DMS79 (cell line): ENCODE data around the gene ISLR.

ENCODE experiments used
- DNase-seq: peaks from one replicate; lab custom pipeline; 2025; lab: John Stamatoyannopoulos, UW

The ISLR gene

DNA sequence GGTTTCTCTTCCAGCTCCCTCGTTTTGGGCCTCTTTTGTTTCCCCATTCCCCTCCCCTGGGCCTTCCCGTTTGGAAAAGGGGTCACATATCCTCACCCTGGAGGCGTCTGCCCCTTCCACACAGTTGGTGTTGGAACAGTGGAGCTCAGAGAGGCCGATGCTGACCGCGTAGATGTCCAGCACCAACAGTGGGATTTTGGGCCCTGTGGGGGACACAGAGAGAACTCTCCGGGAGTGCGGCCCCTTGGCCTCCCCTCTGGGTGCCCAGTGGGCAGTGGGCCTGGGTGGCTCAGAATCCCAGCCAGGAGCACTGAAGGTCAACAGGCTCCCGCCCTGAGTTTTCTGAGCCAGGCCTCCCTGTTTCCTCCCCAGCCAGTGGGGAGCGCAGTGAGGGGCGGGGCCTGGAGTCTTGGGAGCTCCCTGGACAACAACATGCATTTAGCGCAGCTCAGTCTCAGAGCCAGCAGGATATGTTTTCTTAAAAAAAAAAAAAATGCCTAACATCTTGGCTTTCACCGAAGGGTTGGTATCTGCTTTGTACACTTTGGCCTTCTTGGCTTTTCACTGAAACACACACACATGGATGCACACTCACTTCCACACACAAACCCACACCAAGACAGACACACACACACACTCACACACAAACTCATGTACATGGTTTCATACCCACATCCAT lies 670 bp upstream of the ISLR start:
- no peak for DNase-seq

DNA sequence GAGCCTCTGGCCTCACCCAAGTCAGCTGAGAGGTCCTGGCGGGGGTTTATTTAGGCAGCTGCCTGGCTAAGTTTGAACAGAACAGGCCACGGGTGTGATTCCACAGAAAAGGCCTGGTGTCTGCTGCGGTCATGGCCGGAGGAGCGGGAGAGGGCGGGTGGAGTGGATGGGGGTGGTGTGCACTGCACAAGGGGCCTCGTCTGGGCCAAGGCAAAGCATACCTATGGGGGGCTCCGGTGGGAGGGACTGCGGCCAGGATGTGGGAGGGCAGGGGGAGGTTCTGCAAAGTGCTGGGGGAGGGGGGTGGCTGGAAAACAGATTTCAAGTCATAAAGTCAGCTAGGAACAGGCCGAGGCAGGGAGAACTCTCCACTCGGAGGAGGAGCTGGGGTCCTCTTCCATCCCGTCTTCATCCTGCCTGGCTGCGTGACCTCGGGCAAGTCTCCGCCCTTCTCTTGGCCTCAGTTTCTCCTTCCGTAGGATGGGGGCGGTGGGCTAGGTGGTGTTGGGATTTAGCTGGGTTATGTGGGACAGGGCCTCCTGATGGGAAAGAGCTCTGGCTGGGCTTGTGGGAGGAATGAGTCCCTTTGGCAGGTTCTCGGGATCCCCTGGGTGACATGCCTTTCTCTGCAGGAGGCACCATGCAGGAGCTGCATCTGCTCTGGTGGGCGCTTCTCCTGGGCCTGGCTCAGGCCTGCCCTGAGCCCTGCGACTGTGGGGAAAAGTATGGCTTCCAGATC lies 878 bp downstream of the ISLR start:
- no peak for DNase-seq

DNA sequence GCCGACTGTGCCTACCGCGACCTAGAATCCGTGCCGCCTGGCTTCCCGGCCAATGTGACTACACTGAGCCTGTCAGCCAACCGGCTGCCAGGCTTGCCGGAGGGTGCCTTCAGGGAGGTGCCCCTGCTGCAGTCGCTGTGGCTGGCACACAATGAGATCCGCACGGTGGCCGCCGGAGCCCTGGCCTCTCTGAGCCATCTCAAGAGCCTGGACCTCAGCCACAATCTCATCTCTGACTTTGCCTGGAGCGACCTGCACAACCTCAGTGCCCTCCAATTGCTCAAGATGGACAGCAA lies 1.4 kb downstream of the ISLR start:
- DNase-seq: no peak

DNA sequence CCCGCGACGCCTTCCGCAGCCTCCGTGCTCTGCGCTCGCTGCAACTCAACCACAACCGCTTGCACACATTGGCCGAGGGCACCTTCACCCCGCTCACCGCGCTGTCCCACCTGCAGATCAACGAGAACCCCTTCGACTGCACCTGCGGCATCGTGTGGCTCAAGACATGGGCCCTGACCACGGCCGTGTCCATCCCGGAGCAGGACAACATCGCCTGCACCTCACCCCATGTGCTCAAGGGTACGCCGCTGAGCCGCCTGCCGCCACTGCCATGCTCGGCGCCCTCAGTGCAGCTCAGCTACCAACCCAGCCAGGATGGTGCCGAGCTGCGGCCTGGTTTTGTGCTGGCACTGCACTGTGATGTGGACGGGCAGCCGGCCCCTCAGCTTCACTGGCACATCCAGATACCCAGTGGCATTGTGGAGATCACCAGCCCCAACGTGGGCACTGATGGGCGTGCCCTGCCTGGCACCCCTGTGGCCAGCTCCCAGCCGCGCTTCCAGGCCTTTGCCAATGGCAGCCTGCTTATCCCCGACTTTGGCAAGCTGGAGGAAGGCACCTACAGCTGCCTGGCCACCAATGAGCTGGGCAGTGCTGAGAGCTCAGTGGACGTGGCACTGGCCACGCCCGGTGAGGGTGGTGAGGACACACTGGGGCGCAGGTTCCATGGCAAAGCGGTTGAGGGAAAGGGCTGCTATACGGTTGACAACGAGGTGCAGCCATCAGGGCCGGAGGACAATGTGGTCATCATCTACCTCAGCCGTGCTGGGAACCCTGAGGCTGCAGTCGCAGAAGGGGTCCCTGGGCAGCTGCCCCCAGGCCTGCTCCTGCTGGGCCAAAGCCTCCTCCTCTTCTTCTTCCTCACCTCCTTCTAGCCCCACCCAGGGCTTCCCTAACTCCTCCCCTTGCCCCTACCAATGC lies 2.0 kb downstream of the ISLR start:
- no peak for DNase-seq

GRCh38 chr15:74176262-74177214 lies 3.0 kb downstream of the ISLR start:
- no peak for DNase-seq

DNA sequence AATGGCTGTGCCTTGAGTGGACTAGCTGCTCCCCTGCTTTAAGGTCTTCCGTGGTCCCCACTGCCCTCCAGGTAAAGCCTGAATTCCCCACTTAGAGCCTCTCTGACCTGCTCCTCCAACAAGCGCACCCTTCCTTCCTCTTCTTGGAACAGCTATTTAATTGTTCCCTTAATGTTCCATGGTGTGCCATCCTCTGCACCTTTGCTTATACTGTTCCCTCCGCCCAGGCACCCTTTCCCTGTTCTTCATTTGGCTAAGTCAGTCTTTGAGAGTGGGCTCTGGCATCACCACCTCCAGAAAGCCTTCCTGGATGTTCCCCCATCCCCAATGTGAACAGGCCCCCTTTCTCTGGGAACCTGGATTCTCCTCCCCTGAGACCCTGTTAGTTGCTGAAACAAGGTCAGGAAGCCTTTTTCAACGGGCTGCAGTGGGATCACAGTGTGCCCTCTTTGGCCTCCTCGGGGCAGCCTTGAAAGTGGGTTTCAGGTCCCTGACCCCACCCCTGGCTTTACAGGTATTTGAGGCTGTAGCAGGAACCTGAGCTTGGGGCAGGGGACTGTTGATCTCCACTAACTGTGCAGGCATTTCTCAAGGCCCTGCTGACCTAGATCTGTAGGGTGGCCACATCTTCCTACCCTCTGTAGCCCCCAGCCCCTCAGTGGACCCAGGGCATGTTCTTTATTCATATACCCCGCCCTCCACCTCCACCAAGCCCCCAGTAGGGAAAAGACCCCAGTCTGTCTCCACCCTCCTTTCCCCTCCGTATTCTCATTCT lies 5.0 kb downstream of the ISLR start:
- no peak for DNase-seq

GRCh38 chr15:74179101-74179841 lies 5.8 kb downstream of the ISLR start:
- DNase-seq: no peak

DNA sequence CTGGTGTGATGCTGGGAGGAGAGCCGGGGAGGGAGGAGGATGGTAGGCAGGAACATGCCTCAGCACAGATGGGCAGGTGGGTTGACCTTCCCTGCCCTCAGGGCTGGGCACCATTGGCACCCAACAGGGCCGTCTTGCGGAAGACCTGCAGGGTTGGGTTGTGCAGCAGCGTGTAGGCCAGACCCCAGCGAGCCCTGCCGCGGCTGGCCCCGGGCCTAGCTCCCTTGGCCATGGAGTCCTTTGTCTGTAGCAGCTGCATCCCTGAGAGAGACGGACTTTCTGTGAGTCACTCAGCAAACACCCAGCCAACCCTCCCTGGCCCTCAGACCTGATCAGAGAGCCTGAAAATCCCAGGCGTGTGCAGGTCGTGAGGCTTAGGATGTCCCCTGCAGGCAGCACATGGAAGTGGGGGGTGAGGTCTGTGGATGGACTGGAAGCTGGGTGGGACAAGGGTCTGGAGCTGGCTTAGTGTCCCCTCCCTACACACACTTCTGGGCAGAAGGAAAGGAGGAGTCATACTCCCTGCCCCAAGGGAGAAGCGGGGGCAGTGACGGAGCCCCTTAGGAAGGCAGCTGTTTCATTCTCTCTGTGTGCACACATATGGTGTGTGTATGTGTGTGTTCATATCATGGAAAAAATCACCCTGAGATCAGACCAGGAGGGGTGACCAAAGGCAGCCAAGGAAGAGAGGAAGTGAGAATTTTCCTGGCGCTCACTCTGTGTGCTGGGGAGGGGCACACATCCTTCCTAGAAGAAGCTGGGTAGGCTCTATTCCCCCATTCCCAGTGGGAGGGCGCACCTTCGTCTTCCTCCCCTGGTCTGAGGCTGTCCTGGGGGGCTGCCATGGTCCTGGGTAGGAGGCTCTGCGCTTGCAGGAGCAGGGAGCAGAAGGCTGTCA lies 6.7 kb downstream of the ISLR start:
- no peak for DNase-seq

DNA sequence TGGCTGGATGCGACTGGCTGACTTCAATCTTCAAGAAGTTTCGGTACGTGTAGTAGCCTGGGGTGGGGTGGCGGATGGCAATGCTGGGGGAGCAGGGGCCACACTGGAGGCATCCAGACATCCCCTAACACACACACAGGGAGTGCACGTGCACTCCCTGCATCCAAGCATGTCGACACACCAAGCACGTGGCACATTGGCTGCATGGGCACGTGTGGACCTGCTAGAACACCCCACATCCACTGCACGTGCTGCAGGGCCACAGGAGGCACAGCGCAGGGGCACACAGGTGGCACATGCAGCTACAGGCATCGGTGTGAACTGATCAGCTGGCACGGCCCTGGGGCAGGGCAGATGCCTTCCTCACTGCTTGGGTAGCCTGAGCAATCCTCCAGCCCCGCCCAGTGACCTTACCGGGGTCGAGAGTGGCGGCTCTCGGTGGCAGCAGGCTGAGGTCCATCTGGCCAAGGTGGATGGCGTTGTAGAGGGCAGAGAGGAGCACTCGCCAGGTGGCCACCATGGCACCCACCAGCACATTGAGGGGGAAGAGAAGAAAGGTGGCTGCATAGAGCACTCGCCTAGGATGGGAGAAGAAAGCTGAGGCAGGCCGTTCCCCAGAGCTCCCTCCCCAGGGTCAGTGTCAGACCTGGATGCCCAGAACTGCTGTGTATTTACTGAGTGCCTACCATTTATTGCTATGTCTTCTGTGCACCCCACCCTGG lies 7.5 kb downstream of the ISLR start:
- DNase-seq: no peak

GRCh38 chr15:74182131-74182530 lies 8.6 kb downstream of the ISLR start:
- DNase-seq: no peak

GRCh38 chr15:74184582-74185091 lies 11.1 kb downstream of the ISLR start:
- no peak for DNase-seq

DNA sequence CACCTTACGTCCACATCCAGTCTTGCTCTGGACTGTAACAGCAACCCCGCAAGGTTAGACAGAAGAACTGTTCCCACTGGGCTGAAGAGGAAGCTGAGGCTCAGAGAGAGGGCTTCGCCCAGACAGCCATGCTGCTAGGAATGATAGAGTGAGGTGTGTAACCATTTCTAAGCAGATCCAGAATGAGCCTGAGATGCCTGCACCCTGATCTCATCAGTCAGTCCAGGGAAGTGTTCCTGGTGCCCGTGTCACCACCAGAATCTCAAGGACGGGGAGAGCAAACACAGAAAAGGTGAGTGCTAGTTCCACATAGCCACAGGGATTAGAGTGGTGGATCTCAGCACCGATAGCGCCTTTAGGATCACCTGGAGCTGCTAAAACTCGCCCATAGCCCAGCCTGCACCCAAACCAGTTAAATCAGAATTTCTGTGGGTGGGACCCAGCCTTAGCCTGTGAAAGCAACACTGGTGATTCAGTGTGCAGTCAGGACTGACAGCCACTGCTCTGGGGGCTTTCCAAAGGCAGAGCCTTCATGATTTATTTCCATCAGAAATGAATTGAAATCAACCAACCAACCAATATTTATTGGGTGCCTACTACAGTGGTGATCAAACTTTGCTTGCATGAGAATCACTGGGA lies 12.3 kb downstream of the ISLR start:
- DNase-seq: no peak

GRCh38 chr15:74188216-74188615 lies 14.7 kb downstream of the ISLR start:
- no peak for DNase-seq

DNA sequence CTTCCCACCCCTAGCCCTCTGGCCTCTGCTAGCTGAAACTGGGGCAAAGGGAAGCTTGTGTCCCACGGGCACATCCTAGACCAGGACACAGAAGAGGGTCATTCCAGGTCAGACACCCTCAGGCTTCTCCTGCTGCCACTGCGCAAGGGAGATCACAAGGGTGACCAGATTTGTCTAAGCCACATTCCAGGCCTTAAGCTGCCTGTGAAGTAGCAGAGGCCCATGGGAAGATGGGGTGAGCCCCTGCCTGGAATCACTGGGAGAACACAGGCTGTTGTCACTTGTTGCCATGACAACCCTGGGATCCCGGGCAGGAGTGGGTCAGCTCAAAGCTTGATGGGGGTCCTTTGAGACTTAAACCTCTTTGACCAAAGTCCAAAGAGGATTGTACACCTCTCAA lies 18.3 kb downstream of the ISLR start:
- DNase-seq: no peak

DNA sequence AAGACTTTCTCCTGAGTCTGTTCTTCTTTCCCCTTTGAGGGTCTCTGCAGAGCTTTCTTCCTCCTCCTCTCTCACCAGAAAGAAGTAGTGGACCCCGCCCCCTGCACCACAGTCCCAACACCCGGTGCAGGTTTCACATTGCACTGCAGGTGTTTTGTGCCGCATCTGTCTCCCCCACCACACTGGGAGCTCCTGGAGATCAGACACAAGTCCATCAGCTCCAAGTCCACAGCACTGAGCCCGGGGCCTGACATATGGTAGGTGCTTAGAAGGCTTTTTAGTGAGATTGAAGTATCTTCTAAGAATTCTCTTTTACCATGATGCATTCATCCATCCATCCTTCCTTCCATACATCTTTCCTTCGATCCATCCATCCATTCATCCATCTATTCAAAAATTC lies 19.2 kb downstream of the ISLR start:
- no peak for DNase-seq

DNA sequence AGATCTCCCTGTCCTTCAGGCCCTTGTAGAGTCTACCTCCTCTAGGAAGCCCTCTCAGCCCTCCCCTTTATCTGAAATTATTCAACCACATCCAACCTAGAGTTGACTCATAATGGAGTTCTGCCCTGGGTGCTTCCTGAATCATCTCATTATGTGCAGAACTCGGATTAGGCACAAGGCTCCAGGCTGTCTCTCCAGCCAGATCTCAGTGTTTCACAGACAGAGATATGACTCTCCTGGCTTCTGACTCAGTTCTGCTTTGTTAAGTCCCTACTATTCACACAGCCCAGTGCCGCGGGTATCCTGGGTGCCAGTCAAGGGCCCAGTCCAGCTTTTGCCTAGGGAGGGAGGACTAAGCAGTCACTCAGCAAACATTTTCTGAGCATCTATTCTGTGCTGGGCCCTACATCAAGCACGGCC lies 19.8 kb downstream of the ISLR start:
- DNase-seq: no peak

DNA sequence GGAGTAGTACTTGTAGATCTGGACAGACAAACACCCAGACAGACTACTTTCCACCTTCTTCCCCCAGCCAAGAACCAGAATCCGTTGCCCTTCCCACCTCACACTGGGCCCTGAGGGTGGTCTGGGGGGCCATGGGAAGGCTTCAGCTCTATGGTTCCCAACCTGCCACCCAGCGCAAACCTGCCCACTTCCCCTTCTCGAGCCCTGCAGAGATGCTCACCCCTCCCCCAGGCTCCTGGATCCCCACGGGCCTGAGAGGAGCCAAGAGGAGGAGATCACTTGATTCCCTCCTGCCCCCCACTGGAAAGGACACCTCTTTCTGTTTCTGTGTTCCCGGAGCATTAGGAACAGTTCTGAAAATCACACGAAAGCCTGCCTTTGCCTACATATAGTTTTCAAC lies 20.4 kb downstream of the ISLR start:
- DNase-seq: no peak
